ENCODE data around the gene GRAMD2B. TPM values are rescaled to one million over a fixed set of nuclear protein-coding genes. Genes with fewer than 3 reads are reported as not detected.

Gene GRAMD2B
- total RNA-seq, 1 experiment from 2014 or later, result 6.7 TPM

GRCh38 chr5:126538579-126538978 lies 115.4 kb downstream of the GRAMD2B start:
- Histone ChIP-seq H2BK5ac (ENCODE audit: insufficient read length, low read length) (no peak overlapping the region), H3K9me3 (ENCODE audit: control insufficient read depth, low read depth, low read length) (no peaks in the 10 kb centered on the region), H3K4me2 (ENCODE audit: insufficient read depth, insufficient read length, low read length) (no peak overlapping the region), H3K79me1 (ENCODE audit: insufficient read depth, low read depth, low read length, poor library complexity, severe bottlenecking) (no peaks in the 10 kb centered on the region), H3K4me1 (ENCODE audit: insufficient read depth, low read length) (no peaks in the 10 kb centered on the region; the same call in 1 of the 2 replicates), H3T11ph (ENCODE audit: low read length) (no peak overlapping the region), H3K56ac (ENCODE audit: insufficient read length, low read depth, low read length) (no peak overlapping the region), H2BK20ac (ENCODE audit: low read depth, low read length, poor library complexity, severe bottlenecking) (no peak overlapping the region), H4K8ac (replicated peaks; ENCODE audit: insufficient read length, low read depth, low read length) (no peak overlapping the region), H3K14ac (ENCODE audit: insufficient read depth, low read length) (no peak overlapping the region; the same call in 1 of the 2 replicates), H4K5ac (ENCODE audit: insufficient read length, low read depth, low read length) (no peak overlapping the region), H3K18ac (ENCODE audit: insufficient read length, low read depth, low read length) (peak overlapping the region; percentile 66), H2BK15ac (ENCODE audit: low read depth, low read length) (no peak overlapping the region), H2BK12ac (ENCODE audit: insufficient read length, low read depth, low read length) (no peak overlapping the region), H3K79me2 (ENCODE audit: insufficient read depth, low read length) (no peaks in the 10 kb centered on the region), H3K23me2 (ENCODE audit: insufficient read length, low read depth, low read length, poor library complexity, severe bottlenecking) (no peaks in the 10 kb centered on the region), H3K23ac (ENCODE audit: insufficient read length, low read depth, low read length) (no peak overlapping the region), H3K27ac (ENCODE audit: insufficient read length, low read depth, low read length) (no peak overlapping the region), H3K9ac (ENCODE audit: extremely low read depth, insufficient read length, low read length) (no peak overlapping the region), H3K27me3 (ENCODE audit: insufficient read depth, low read length) (no peaks in the 10 kb centered on the region), H2BK120ac (ENCODE audit: low read depth, low read length, poor library complexity, severe bottlenecking) (peak overlapping the region; percentile 64), H2AK5ac (ENCODE audit: insufficient read length, low read length) (no peak overlapping the region), H4K20me1 (ENCODE audit: control insufficient read depth, insufficient read depth, insufficient read length) (no peaks in the 10 kb centered on the region), H3K4ac (ENCODE audit: low read depth, low read length) (no peak overlapping the region), H2AFZ (ENCODE audit: low read length) (no peak overlapping the region), H4K91ac (ENCODE audit: insufficient read length, low read depth, low read length) (no peak overlapping the region)
- no peak overlapping the region for H3K4me3 Mint-ChIP-seq
- H3K36me3 Mint-ChIP-seq (ENCODE audit: insufficient read depth in 1 of 3, low read depth in 3 of 3), result peaks cover 0 to 4% (median 0%) of the 10 kb centered on the region in 3 experiments; a peak in 4 of 7 replicates
- no peak for TF ChIP-seq CTCF (conservative IDR thresholded peaks at IDR 0.05)
- H3K4me1 Mint-ChIP-seq, result no peaks in the 10 kb centered on the region; a peak in 1 of 4 replicates
- DNase-seq, result no peak
- no peaks in the 10 kb centered on the region for H3K9me3 Mint-ChIP-seq
- H3K27ac Mint-ChIP-seq, result no peak overlapping the region
- H3K27me3 Mint-ChIP-seq (ENCODE audit: low read depth), result no peaks in the 10 kb centered on the region
- no CpG with 5 or more reads among the region's 1 CpG for WGBS (ENCODE audit: extremely low coverage, insufficient read length, low lambda C conversion rate)
